HEK293T (cell line): ENCODE data around the gene ALPL.

Source experiments
- ARNT ChIP-seq: fragments of 450-650 bp; IDR thresholded peaks from 2 replicates; pipeline ENCODE4 v1.6.1; 2017; ENCODE audit warnings: mild to moderate bottlenecking
- ELF4 ChIP-seq: fragments of 450-650 bp; IDR thresholded peaks from 2 replicates; pipeline ENCODE4 v1.6.1; 2017; ENCODE audit warnings: antibody characterized with exemption
- FOXA1 ChIP-seq: fragments of 450-650 bp; IDR thresholded peaks from 2 replicates; pipeline ENCODE4 v1.6.1; 2016; ENCODE audit warnings: mild to moderate bottlenecking
- FOXM1 ChIP-seq: fragments of 450-650 bp; IDR thresholded peaks from 2 replicates; pipeline ENCODE4 v1.6.1; 2017; ENCODE audit warnings: mild to moderate bottlenecking, borderline replicate concordance

DNA sequence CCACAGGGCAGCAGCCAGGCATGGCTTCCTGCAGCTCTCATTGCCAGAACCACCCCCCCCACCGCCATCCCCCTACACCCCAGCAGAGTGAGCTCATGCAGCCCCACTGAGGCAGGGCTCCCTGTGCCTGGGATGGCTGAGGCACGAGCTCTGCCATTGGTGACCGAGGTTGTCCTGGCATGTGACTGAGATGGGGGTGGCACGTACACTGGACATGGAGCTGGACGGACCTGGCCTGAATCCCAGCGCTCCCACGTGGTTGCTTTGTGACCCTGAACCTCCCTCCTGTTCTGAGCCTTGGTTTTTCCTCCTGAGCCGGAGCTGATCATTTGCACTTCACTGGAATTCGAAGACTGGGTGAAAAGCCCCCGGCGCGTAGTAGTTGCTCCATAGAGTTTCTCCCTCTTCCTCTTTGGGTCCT, 28.3 kb downstream of the ALPL start:
- TF ChIP-seq FOXA1 (no peak), ELF4 (no peak), ARNT (no peak), FOXM1 (no peak)
